Parathyroid adenoma (tissue), 2 donors: ENCODE data around the gene FOXD1.

Experiments used
- H2AFZ ChIP-seq: fragments of 300-600 bp; sonication (generic); one replicate; pipeline ENCODE4 v1.7.0; 2017; ENCODE audit warnings: antibody characterized with exemption, mild to moderate bottlenecking
- H3K27ac ChIP-seq: fragments of 300-600 bp; sonication (generic); one replicate; pipeline ENCODE4 v1.7.0; 2017
- H3K27me3 ChIP-seq: fragments of 300-600 bp; sonication (generic); one replicate; pipeline ENCODE4 v1.7.0; 2017; ENCODE audit warnings: low read length; ENCODE audit not compliant: control insufficient read depth, insufficient read depth
- H3K36me3 ChIP-seq: fragments of 300-600 bp; sonication (generic); one replicate; pipeline ENCODE4 v1.7.0; 2017; ENCODE audit warnings: low read length; ENCODE audit not compliant: control insufficient read depth, insufficient read depth
- H3K4me1 ChIP-seq: fragments of 300-600 bp; sonication (generic); one replicate; pipeline ENCODE4 v1.7.0; 2017; ENCODE audit warnings: control low read depth
- H3K4me2 ChIP-seq: fragments of 300-600 bp; sonication (generic); one replicate; pipeline ENCODE4 v1.7.0; 2017; ENCODE audit warnings: low read length
- H3K4me3 ChIP-seq: fragments of 300-600 bp; sonication (generic); one replicate; pipeline ENCODE4 v1.7.0; 2017; ENCODE audit warnings: low read depth, low read length
- H3K79me2 ChIP-seq: fragments of 300-600 bp; sonication (generic); one replicate; pipeline ENCODE4 v1.7.0; 2017; ENCODE audit warnings: control low read depth
- H3K9ac ChIP-seq: fragments of 300-600 bp; sonication (generic); one replicate; pipeline ENCODE4 v1.7.0; 2017; ENCODE audit warnings: mild to moderate bottlenecking
- H3K9me3 ChIP-seq: fragments of 300-600 bp; sonication (generic); one replicate; pipeline ENCODE4 v1.7.0; 2017; ENCODE audit warnings: low read length; ENCODE audit not compliant: control insufficient read depth
- TF ChIP-seq, protein P1 (sequence below): fragments of 300-600 bp; sonication (generic); IDR thresholded peaks from one replicate; pipeline ENCODE4 v1.7.0; 2017; ENCODE audit warnings: antibody characterized with exemption, mild to moderate bottlenecking
- donor health status: primary hyperparathyroidism.

Gene FOXD1

GRCh38 chr5:73454379-73455036, 5.9 kb upstream of the FOXD1 start:
- Histone ChIP-seq H3K4me1 (no peaks in the 10 kb centered on the region), H3K9me3 (no peaks in the 10 kb centered on the region), H2AFZ (no peak overlapping the region), H3K36me3 (no peaks in the 10 kb centered on the region), H3K27me3 (peaks cover 11% of the 10 kb centered on the region), H3K4me3 (no peak overlapping the region), H3K27ac (no peak overlapping the region), H3K4me2 (no peak overlapping the region), H3K79me2 (no peaks in the 10 kb centered on the region), H3K9ac (no peak overlapping the region)
- TF ChIP-seq, protein P1, sequence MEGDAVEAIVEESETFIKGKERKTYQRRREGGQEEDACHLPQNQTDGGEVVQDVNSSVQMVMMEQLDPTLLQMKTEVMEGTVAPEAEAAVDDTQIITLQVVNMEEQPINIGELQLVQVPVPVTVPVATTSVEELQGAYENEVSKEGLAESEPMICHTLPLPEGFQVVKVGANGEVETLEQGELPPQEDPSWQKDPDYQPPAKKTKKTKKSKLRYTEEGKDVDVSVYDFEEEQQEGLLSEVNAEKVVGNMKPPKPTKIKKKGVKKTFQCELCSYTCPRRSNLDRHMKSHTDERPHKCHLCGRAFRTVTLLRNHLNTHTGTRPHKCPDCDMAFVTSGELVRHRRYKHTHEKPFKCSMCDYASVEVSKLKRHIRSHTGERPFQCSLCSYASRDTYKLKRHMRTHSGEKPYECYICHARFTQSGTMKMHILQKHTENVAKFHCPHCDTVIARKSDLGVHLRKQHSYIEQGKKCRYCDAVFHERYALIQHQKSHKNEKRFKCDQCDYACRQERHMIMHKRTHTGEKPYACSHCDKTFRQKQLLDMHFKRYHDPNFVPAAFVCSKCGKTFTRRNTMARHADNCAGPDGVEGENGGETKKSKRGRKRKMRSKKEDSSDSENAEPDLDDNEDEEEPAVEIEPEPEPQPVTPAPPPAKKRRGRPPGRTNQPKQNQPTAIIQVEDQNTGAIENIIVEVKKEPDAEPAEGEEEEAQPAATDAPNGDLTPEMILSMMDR: peak; percentile 55

- no peaks in the 10 kb centered on the region for H3K79me2 ChIP-seq
- H3K27me3 ChIP-seq: peaks cover 21% of the 10 kb centered on the region
- no peak overlapping the region for H3K27ac ChIP-seq
- no peak overlapping the region for H3K4me2 ChIP-seq
- no peaks in the 10 kb centered on the region for H3K4me1 ChIP-seq
- H3K4me3 ChIP-seq: no peak overlapping the region
- no peak overlapping the region for H2AFZ ChIP-seq
- TF ChIP-seq, protein P1: no peak
- no peaks in the 10 kb centered on the region for H3K36me3 ChIP-seq
- no peaks in the 10 kb centered on the region for H3K9me3 ChIP-seq
- H3K9ac ChIP-seq: no peak overlapping the region
Observed at GRCh38 chr5:73452215-73452614, 3.6 kb upstream of the FOXD1 start.

DNA sequence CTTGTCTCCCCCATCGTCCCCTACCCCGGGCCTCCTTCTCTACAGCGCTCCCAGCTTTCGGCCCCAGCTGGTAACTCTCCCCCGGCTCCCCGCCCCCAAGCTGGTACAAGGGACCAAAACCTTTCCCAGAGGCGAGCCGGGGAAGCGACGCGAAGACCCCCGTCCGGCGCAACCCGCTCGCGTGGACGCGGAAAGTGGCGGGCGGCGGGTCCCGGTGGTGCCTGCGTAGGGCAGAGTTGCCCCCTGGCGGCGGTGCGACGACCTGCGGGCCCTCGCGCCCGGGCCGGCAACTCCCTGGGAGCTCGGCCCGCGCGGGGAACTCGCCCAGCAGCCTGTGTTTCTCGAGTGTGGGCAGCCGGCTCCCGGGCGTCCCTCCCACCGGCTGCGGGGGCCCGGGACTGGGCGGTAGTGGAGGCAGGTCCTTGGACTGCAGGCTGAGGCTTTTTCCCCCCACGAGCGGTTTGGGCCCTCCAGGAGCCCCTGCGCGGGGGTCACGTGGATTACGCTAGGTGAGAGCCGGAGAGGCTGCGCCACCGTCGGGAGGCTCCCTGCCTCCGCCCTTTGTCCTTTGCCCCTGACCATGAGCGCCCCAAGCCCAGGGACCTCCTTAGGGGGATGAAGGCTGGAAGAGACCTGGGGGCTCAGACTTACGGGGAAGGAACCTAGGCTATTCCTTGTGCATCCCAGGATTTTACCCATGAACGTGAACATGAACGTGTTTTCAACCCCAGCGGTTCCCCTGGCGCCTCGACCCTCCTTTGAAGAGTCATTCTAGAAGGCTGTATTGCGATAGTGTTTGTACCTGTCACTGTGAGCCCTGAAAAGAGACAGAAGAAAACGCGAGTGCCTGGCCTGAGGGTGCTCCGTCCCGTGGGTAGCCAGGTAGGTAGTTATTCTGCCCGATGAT, 2.9 kb upstream of the FOXD1 start:
- H3K9ac ChIP-seq: no peak overlapping the region
- no peaks in the 10 kb centered on the region for H3K4me1 ChIP-seq
- peaks cover 23% of the 10 kb centered on the region for H3K27me3 ChIP-seq
- H3K27ac ChIP-seq: no peak overlapping the region
- H2AFZ ChIP-seq: no peak overlapping the region
- TF ChIP-seq, protein P1: peak; percentile 32
- H3K4me3 ChIP-seq: no peak overlapping the region
- no peaks in the 10 kb centered on the region for H3K79me2 ChIP-seq
- no peaks in the 10 kb centered on the region for H3K36me3 ChIP-seq
- no peaks in the 10 kb centered on the region for H3K9me3 ChIP-seq
- H3K4me2 ChIP-seq: no peak overlapping the region

DNA sequence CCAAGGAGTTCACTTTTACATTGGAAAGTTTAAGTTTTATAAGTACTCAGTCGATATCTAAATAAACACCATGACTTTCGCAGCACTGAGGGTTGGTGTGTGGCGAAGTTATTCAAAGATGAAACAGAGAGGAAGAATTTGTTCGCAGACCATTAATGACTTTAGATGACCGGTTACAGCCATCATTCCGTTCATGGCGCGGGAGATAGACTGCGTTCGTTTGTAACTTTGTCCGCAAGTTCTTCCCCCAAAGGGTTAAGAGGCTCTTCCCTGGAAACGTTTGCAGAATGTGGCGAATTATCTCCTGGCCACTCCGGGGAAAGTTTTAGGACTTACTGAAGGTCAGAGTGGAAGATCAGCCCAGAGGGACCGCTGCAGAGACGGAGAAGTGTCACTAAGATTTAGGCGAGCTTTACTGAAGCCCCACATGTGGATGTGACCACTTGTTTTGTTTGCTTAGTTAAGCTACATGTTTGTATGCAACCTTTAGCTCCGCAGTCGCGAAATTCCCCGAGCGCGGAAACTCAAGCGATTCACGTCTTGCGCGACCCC, 2.2 kb upstream of the FOXD1 start:
- TF ChIP-seq, protein P1: no peak
- no peak overlapping the region for H3K9ac ChIP-seq
- H3K79me2 ChIP-seq: no peaks in the 10 kb centered on the region
- peaks cover 24% of the 10 kb centered on the region for H3K27me3 ChIP-seq
- no peak overlapping the region for H3K4me3 ChIP-seq
- H3K36me3 ChIP-seq: no peaks in the 10 kb centered on the region
- no peak overlapping the region for H2AFZ ChIP-seq
- no peak overlapping the region for H3K4me2 ChIP-seq
- no peak overlapping the region for H3K27ac ChIP-seq
- H3K9me3 ChIP-seq: no peaks in the 10 kb centered on the region
- H3K4me1 ChIP-seq: no peaks in the 10 kb centered on the region
